ENCODE results near the gene ADAMTS6.

The ADAMTS6 gene

GRCh38 chr5:65190328-65191053 is 291.2 kb downstream of the ADAMTS6 start:
- peak overlapping the region; percentile 79 for H3K27ac ChIP-seq (ENCODE audit: low read length, poor library complexity, severe bottlenecking)
- H2BK12ac ChIP-seq (ENCODE audit: low read length in 2 of 2): no peak overlapping the region
- H2BK120ac ChIP-seq (ENCODE audit: low read depth, low read length): no peak overlapping the region
- no peak overlapping the region for H2AFZ ChIP-seq (ENCODE audit: low read depth, low read length)
- no peaks in the 10 kb centered on the region for H3K9me3 ChIP-seq (ENCODE audit: control insufficient read depth, low read length)
- peak overlapping the region; percentile 89 for H3K9ac ChIP-seq (ENCODE audit: low read length)
- H4K8ac ChIP-seq (ENCODE audit: low read length): no peak overlapping the region
- H3K36me3 ChIP-seq (ENCODE audit: control insufficient read depth in 1 of 2, insufficient read depth in 2 of 2, low read depth in 1 of 2, low read length in 2 of 2): peaks cover 3 to 43% of the 10 kb centered on the region in 2 experiments
- H3K4ac ChIP-seq (ENCODE audit: low read depth in 1 of 2, low read length in 2 of 2): no peak overlapping the region
- H3K27me3 ChIP-seq (ENCODE audit: control insufficient read depth in 1 of 2, insufficient read depth in 1 of 2, low read length in 2 of 2): no peaks in the 10 kb centered on the region
- H3K18ac ChIP-seq (ENCODE audit: low read depth in 1 of 2, low read length in 2 of 2): no peak overlapping the region
- no peak overlapping the region for H2BK15ac ChIP-seq (ENCODE audit: low read depth, poor library complexity, severe bottlenecking)
- H3K79me1 ChIP-seq (replicated peaks; ENCODE audit: low read length, poor library complexity, severe bottlenecking): no peaks in the 10 kb centered on the region
- no peak overlapping the region for H2AK5ac ChIP-seq (ENCODE audit: low read length, severe bottlenecking)
- H3K4me3 ChIP-seq (ENCODE audit: insufficient read depth in 1 of 2, low read depth in 1 of 2, low read length in 2 of 2): peak overlapping the region in 1 of 2 experiments; percentile 22
- H3K14ac ChIP-seq (ENCODE audit: low read length in 2 of 2): no peak overlapping the region
- 27% methylated on average over 3 of the region's 3 CpGs for WGBS
- no peak overlapping the region for H3K23ac ChIP-seq (ENCODE audit: low read length in 2 of 2)
- H3K4me2 ChIP-seq (ENCODE audit: low read length, poor library complexity, severe bottlenecking): no peak overlapping the region
- no peak overlapping the region for H2BK5ac ChIP-seq (ENCODE audit: low read depth, low read length, poor library complexity, severe bottlenecking)
- DNase-seq: peak; percentile 70
- no peak overlapping the region for H4K91ac ChIP-seq (ENCODE audit: low read length)
- H3K4me1 ChIP-seq (ENCODE audit: control insufficient read depth, insufficient read depth, low read depth, low read length): peaks cover 1% of the 10 kb centered on the region

DNA sequence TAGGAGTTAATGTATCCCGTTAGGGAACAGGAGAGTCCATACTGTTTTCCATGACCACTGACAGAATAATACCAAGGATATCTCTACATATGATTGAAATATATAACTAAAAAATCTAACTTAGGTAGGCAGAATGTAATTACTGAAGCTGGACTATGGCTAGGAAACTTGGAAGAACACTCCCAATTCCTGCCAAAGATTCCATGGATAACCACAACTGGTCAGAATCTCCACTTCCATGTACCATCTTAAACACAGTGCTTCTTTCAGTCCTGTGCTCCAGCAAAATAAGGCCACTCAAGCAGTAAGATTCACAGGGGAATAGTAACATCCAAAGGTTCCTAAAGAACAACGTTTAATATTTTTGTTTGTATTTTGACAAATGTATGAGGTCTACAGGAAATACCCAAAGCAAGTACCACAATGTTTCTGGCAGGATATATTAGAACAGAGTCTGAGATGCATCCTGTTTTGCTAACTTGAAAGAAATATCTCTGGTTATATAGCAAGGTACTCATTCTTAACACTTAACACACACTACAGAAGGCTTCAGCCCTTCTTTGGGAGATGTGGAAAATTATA is 295.0 kb downstream of the ADAMTS6 start:
- 80% methylated on average over 1 of the region's 2 CpGs for WGBS
- DNase-seq: no peak

GRCh38 chr5:65185468-65185867 is 296.3 kb downstream of the ADAMTS6 start:
- H3K4me1 ChIP-seq (ENCODE audit: control insufficient read depth, insufficient read depth, low read depth, low read length): peaks cover 1% of the 10 kb centered on the region
- 100% methylated on average over 1 of the region's 1 CpG for WGBS

More for the DNA sequence above, 295.0 kb downstream of the ADAMTS6 start:
- H3K9me3 ChIP-seq (ENCODE audit: control insufficient read depth, low read length): no peaks in the 10 kb centered on the region
- no peak overlapping the region for H3K27ac ChIP-seq (ENCODE audit: low read length, poor library complexity, severe bottlenecking)
- no peak overlapping the region for H3K4me3 ChIP-seq (ENCODE audit: insufficient read depth in 1 of 2, low read depth in 1 of 2, low read length in 2 of 2)
- H3K4me2 ChIP-seq (ENCODE audit: low read length, poor library complexity, severe bottlenecking): no peak overlapping the region
- H4K91ac ChIP-seq (ENCODE audit: low read length): no peak overlapping the region
- H3K36me3 ChIP-seq (ENCODE audit: control insufficient read depth in 1 of 2, insufficient read depth in 2 of 2, low read depth in 1 of 2, low read length in 2 of 2): peaks cover 3 to 46% of the 10 kb centered on the region in 2 experiments
- no peak overlapping the region for H2BK12ac ChIP-seq (ENCODE audit: low read length in 2 of 2)
- H2AFZ ChIP-seq (ENCODE audit: low read depth, low read length): no peak overlapping the region
- H3K9ac ChIP-seq (ENCODE audit: low read length): no peak overlapping the region
- H2AK5ac ChIP-seq (ENCODE audit: low read length, severe bottlenecking): no peak overlapping the region
- H3K4ac ChIP-seq (ENCODE audit: low read depth in 1 of 2, low read length in 2 of 2): no peak overlapping the region
- H3K4me1 ChIP-seq (ENCODE audit: control insufficient read depth, insufficient read depth, low read depth, low read length): peaks cover 1% of the 10 kb centered on the region
- H2BK5ac ChIP-seq (ENCODE audit: low read depth, low read length, poor library complexity, severe bottlenecking): no peak overlapping the region
- H2BK120ac ChIP-seq (ENCODE audit: low read depth, low read length): no peak overlapping the region
- H3K27me3 ChIP-seq (ENCODE audit: control insufficient read depth in 1 of 2, insufficient read depth in 1 of 2, low read length in 2 of 2): no peaks in the 10 kb centered on the region
- no peak overlapping the region for H4K8ac ChIP-seq (ENCODE audit: low read length)
- H3K23ac ChIP-seq (ENCODE audit: low read length in 2 of 2): no peak overlapping the region
- no peak overlapping the region for H3K18ac ChIP-seq (ENCODE audit: low read depth in 1 of 2, low read length in 2 of 2)
- no peaks in the 10 kb centered on the region for H3K79me1 ChIP-seq (replicated peaks; ENCODE audit: low read length, poor library complexity, severe bottlenecking)
- no peak overlapping the region for H2BK15ac ChIP-seq (ENCODE audit: low read depth, poor library complexity, severe bottlenecking)
- H3K14ac ChIP-seq (ENCODE audit: low read length in 2 of 2): no peak overlapping the region

DNA sequence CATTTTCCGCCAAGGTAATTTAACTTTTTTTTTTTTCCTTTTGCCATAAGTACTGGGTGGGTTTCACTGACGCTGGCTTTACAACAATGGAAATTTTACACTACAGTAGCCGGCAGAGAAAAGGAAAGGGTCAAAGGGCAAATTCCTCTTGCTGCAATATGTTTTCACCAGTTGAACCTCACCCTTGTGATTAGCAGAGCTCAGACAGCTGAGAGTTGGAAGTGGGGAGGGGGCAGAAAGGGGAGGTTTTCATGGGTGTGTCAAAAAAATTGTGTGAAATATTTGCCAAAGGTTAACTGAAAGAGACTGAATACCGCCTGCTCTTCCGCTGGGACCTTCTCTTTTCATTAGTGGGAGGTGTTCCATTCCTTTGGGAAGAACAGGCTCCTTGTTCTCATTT is 296.9 kb downstream of the ADAMTS6 start:
- Histone ChIP-seq H3K18ac (ENCODE audit: low read depth in 1 of 2, low read length in 2 of 2) (no peak overlapping the region), H2AFZ (ENCODE audit: low read depth, low read length) (no peak overlapping the region), H4K91ac (ENCODE audit: low read length) (no peak overlapping the region), H3K9ac (ENCODE audit: low read length) (no peak overlapping the region), H3K27me3 (ENCODE audit: control insufficient read depth in 1 of 2, insufficient read depth in 1 of 2, low read length in 2 of 2) (no peaks in the 10 kb centered on the region), H3K27ac (ENCODE audit: low read length, poor library complexity, severe bottlenecking) (no peak overlapping the region), H3K4me2 (ENCODE audit: low read length, poor library complexity, severe bottlenecking) (no peak overlapping the region), H2BK5ac (ENCODE audit: low read depth, low read length, poor library complexity, severe bottlenecking) (no peak overlapping the region), H3K36me3 (ENCODE audit: control insufficient read depth in 1 of 2, insufficient read depth in 2 of 2, low read depth in 1 of 2, low read length in 2 of 2) (peaks cover 3 to 64% of the 10 kb centered on the region in 2 experiments), H4K8ac (ENCODE audit: low read length) (no peak overlapping the region), H2BK12ac (ENCODE audit: low read length in 2 of 2) (no peak overlapping the region), H3K9me3 (ENCODE audit: control insufficient read depth, low read length) (no peaks in the 10 kb centered on the region), H3K4ac (ENCODE audit: low read depth in 1 of 2, low read length in 2 of 2) (no peak overlapping the region), H3K4me3 (ENCODE audit: insufficient read depth in 1 of 2, low read depth in 1 of 2, low read length in 2 of 2) (no peak overlapping the region), H3K14ac (ENCODE audit: low read length in 2 of 2) (no peak overlapping the region), H3K79me1 (replicated peaks; ENCODE audit: low read length, poor library complexity, severe bottlenecking) (no peaks in the 10 kb centered on the region), H2BK15ac (ENCODE audit: low read depth, poor library complexity, severe bottlenecking) (no peak overlapping the region), H3K4me1 (ENCODE audit: control insufficient read depth, insufficient read depth, low read depth, low read length) (peaks cover 1% of the 10 kb centered on the region), H2BK120ac (ENCODE audit: low read depth, low read length) (no peak overlapping the region), H2AK5ac (ENCODE audit: low read length, severe bottlenecking) (no peak overlapping the region), H3K23ac (ENCODE audit: low read length in 2 of 2) (no peak overlapping the region)
- WGBS: 71% methylated on average over 5 of the region's 5 CpGs
- no peak for DNase-seq

More at GRCh38 chr5:65185468-65185867, 296.3 kb downstream of the ADAMTS6 start:
- no peak overlapping the region for H3K4ac ChIP-seq (ENCODE audit: low read depth in 1 of 2, low read length in 2 of 2)
- no peak overlapping the region for H2BK120ac ChIP-seq (ENCODE audit: low read depth, low read length)
- H3K9ac ChIP-seq (ENCODE audit: low read length): no peak overlapping the region
- H3K23ac ChIP-seq (ENCODE audit: low read length in 2 of 2): no peak overlapping the region
- no peaks in the 10 kb centered on the region for H3K79me1 ChIP-seq (replicated peaks; ENCODE audit: low read length, poor library complexity, severe bottlenecking)
- H3K4me3 ChIP-seq (ENCODE audit: insufficient read depth in 1 of 2, low read depth in 1 of 2, low read length in 2 of 2): no peak overlapping the region
- H2BK5ac ChIP-seq (ENCODE audit: low read depth, low read length, poor library complexity, severe bottlenecking): no peak overlapping the region
- no peak overlapping the region for H2BK12ac ChIP-seq (ENCODE audit: low read length in 2 of 2)
- no peak overlapping the region for H4K8ac ChIP-seq (ENCODE audit: low read length)
- no peak overlapping the region for H3K4me2 ChIP-seq (ENCODE audit: low read length, poor library complexity, severe bottlenecking)
- no peak for DNase-seq
- H3K27me3 ChIP-seq (ENCODE audit: control insufficient read depth in 1 of 2, insufficient read depth in 1 of 2, low read length in 2 of 2): no peaks in the 10 kb centered on the region
- no peak overlapping the region for H2AFZ ChIP-seq (ENCODE audit: low read depth, low read length)
- H2AK5ac ChIP-seq (ENCODE audit: low read length, severe bottlenecking): no peak overlapping the region
- peak overlapping the region in 1 of 2 experiments; percentile 19 for H3K18ac ChIP-seq (ENCODE audit: low read depth in 1 of 2, low read length in 2 of 2)
- H3K14ac ChIP-seq (ENCODE audit: low read length in 2 of 2): no peak overlapping the region
- no peak overlapping the region for H4K91ac ChIP-seq (ENCODE audit: low read length)
- H3K27ac ChIP-seq (ENCODE audit: low read length, poor library complexity, severe bottlenecking): no peak overlapping the region
- H3K9me3 ChIP-seq (ENCODE audit: control insufficient read depth, low read length): no peaks in the 10 kb centered on the region
- no peak overlapping the region for H2BK15ac ChIP-seq (ENCODE audit: low read depth, poor library complexity, severe bottlenecking)
- H3K36me3 ChIP-seq (ENCODE audit: control insufficient read depth in 1 of 2, insufficient read depth in 2 of 2, low read depth in 1 of 2, low read length in 2 of 2): peaks cover 3 to 57% of the 10 kb centered on the region in 2 experiments

All from mesenchymal stem cell (in vitro differentiated cells and primary cell).